ENCODE results near the gene ALKAL2.

DNA sequence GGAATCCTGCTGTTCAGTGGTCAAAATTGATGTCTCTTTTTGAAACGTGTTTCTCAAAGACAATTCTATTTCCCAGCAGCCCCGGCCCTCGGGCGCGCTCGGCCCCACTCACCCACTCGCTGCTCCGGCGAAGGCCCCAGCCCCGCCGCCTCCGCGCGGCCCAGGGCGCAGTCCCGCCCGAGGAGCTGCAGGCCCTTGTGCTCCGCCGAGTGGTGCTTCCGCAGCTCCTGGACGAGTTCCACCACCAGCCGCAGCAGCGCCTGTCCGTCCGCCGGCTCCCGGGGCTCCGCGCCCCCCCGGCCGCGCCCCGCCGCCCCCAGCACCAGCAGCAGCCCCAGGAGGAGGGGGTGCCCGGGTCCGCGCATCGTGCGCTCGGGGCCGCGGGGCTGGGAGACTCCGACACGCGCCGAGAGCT, 413 bp downstream of the ALKAL2 start:
- TF ChIP-seq EZH2 (IDR thresholded peaks at IDR 0.05) (no peak), POLR2A (IDR thresholded peaks at IDR 0.05; ENCODE audit: borderline replicate concordance, extremely low read depth, insufficient read depth, insufficient read length) (no peak), SIN3A (IDR thresholded peaks at IDR 0.05; ENCODE audit: low read depth) (no peak)
- TF ChIP-seq, protein P1, sequence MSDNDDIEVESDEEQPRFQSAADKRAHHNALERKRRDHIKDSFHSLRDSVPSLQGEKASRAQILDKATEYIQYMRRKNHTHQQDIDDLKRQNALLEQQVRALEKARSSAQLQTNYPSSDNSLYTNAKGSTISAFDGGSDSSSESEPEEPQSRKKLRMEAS (IDR thresholded peaks at IDR 0.05), result no peak
- TF ChIP-seq, protein P2, sequence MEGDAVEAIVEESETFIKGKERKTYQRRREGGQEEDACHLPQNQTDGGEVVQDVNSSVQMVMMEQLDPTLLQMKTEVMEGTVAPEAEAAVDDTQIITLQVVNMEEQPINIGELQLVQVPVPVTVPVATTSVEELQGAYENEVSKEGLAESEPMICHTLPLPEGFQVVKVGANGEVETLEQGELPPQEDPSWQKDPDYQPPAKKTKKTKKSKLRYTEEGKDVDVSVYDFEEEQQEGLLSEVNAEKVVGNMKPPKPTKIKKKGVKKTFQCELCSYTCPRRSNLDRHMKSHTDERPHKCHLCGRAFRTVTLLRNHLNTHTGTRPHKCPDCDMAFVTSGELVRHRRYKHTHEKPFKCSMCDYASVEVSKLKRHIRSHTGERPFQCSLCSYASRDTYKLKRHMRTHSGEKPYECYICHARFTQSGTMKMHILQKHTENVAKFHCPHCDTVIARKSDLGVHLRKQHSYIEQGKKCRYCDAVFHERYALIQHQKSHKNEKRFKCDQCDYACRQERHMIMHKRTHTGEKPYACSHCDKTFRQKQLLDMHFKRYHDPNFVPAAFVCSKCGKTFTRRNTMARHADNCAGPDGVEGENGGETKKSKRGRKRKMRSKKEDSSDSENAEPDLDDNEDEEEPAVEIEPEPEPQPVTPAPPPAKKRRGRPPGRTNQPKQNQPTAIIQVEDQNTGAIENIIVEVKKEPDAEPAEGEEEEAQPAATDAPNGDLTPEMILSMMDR (IDR thresholded peaks at IDR 0.05 in 2 of 3, conservative IDR thresholded peaks at IDR 0.05 in 1 of 3; ENCODE audit: borderline replicate concordance in 1 of 3, insufficient read depth in 1 of 3, low read depth in 2 of 3, low read length in 2 of 3), result no peak

Measured in HCT116 (cell line).